GM04504 (cell line): ENCODE data around the gene ALLC.
"Not testable (repeated sequence)": the region's sequence is repeated elsewhere in the genome, so short reads cannot be mapped to it uniquely, and the experiment has no call there.

Experiments used
- DNase-seq: peaks from one replicate; pipeline ENCODE4 v3.0.0-alpha.2; 2012; ENCODE audit warnings: low read depth

Gene ALLC

GRCh38 chr2:3626118-3626811 is 31.7 kb upstream of the ALLC start:
- no peak for DNase-seq

GRCh38 chr2:3626812-3627499 is 31.0 kb upstream of the ALLC start:
- DNase-seq, result no peak

- DNase-seq, result no peak
These were observed 30.4 kb upstream of the ALLC start for GRCh38 chr2:3627500-3628100.

- DNase-seq, result no peak
These were observed 29.7 kb upstream of the ALLC start for GRCh38 chr2:3628241-3628679.

- no peak for DNase-seq
These were observed 29.2 kb upstream of the ALLC start for GRCh38 chr2:3628800-3629199.

GRCh38 chr2:3630631-3631030 is 27.4 kb upstream of the ALLC start:
- no peak for DNase-seq

- no peak for DNase-seq
These were observed 26.7 kb upstream of the ALLC start for GRCh38 chr2:3631161-3631850.

- DNase-seq, result no peak
These were observed 25.9 kb upstream of the ALLC start for GRCh38 chr2:3631851-3632659.

GRCh38 chr2:3633089-3633981 is 24.7 kb upstream of the ALLC start:
- DNase-seq, result no peak

GRCh38 chr2:3633982-3634595 is 23.9 kb upstream of the ALLC start:
- DNase-seq, result no peak

- no peak for DNase-seq
These were observed 23.3 kb upstream of the ALLC start for GRCh38 chr2:3634596-3635121.

GRCh38 chr2:3635171-3635974 is 22.6 kb upstream of the ALLC start:
- DNase-seq, result no peak

- DNase-seq, result not testable (repeated sequence)
These were observed 22.0 kb upstream of the ALLC start for GRCh38 chr2:3635975-3636327.

- DNase-seq, result no peak
These were observed 21.3 kb upstream of the ALLC start for GRCh38 chr2:3636586-3637310.

- no peak for DNase-seq
These were observed 20.7 kb upstream of the ALLC start for GRCh38 chr2:3637311-3637675.

- DNase-seq, result no peak
These were observed 20.1 kb upstream of the ALLC start for GRCh38 chr2:3637692-3638455.

- DNase-seq, result no peak
These were observed 19.6 kb upstream of the ALLC start for GRCh38 chr2:3638456-3638810.

- DNase-seq, result no peak
These were observed 18.9 kb upstream of the ALLC start for GRCh38 chr2:3639015-3639630.
